Osteoblast (primary cell): ENCODE data around the gene HOXB6. TPM values are rescaled to one million over a fixed set of nuclear protein-coding genes. Genes with fewer than 3 reads are reported as not detected.

Experiments used
- DNase-seq: peaks from one replicate; pipeline ENCODE4 v3.0.0; 2011; ENCODE audit warnings: low spot score, mixed read lengths; ENCODE audit not compliant: insufficient read length; ENCODE audit errors: missing footprints
- H2AFZ ChIP-seq: 2 replicates; pipeline ENCODE4 v1.6.0; 2011; ENCODE audit warnings: mild to moderate bottlenecking, low read length
- H3K27ac ChIP-seq: 2 replicates; pipeline ENCODE4 v1.5.1; 2011; ENCODE audit warnings: mild to moderate bottlenecking, low read depth, low read length, moderate library complexity
- H3K27me3 ChIP-seq: 2 replicates; pipeline ENCODE4 v1.6.0; 2012; ENCODE audit warnings: mild to moderate bottlenecking, control low read depth, inconsistent platforms, low read length, moderate library complexity; ENCODE audit not compliant: insufficient read depth
- H3K36me3 ChIP-seq: 2 replicates; pipeline ENCODE4 v1.5.1; 2011; ENCODE audit warnings: mild to moderate bottlenecking, low read length, control low read depth, moderate library complexity; ENCODE audit not compliant: insufficient read depth
- H3K4me1 ChIP-seq: 2 replicates; pipeline ENCODE4 v1.5.1; 2011; ENCODE audit warnings: mild to moderate bottlenecking, low read length, control low read depth, moderate library complexity; ENCODE audit not compliant: insufficient read depth
- H3K4me2 ChIP-seq: 2 replicates; pipeline ENCODE4 v1.6.0; 2011; ENCODE audit warnings: mild to moderate bottlenecking, low read length; ENCODE audit not compliant: insufficient read depth
- H3K4me3 ChIP-seq: fragments of 200-600 bp; sonication (generic); 3 replicates; pipeline ENCODE4 v1.5.1; 2012; ENCODE audit warnings: mild to moderate bottlenecking, low read length, inconsistent platforms; ENCODE audit not compliant: insufficient read depth
- H3K79me2 ChIP-seq: 2 replicates; pipeline ENCODE4 v1.6.0; 2012; ENCODE audit warnings: mild to moderate bottlenecking, low read length, control low read depth, inconsistent platforms; ENCODE audit not compliant: insufficient read depth
- H3K9me3 ChIP-seq: 2 replicates; pipeline ENCODE4 v1.5.1; 2011; ENCODE audit warnings: low read depth, low read length, control low read depth
- H4K20me1 ChIP-seq: 2 replicates; pipeline ENCODE4 v1.6.0; 2012; ENCODE audit warnings: mild to moderate bottlenecking, low read length, control low read depth; ENCODE audit not compliant: insufficient read depth
- total RNA-seq: library from RNA; depleted of rRNA; stranded (reverse); fragments of >200 nt; gene quantifications from 2 replicates; pipeline ENCODE4 v1.2.3, GENCODE V29; 2012
- TF ChIP-seq, protein P1 (sequence below): IDR thresholded peaks from 2 replicates; pipeline ENCODE4 v1.5.1; 2011; ENCODE audit warnings: mild to moderate bottlenecking, low read depth, low read length, moderate library complexity; ENCODE audit errors: extremely low read depth

HOXB6 gene
- total RNA-seq, 1 donor, result 0.72 TPM

DNA sequence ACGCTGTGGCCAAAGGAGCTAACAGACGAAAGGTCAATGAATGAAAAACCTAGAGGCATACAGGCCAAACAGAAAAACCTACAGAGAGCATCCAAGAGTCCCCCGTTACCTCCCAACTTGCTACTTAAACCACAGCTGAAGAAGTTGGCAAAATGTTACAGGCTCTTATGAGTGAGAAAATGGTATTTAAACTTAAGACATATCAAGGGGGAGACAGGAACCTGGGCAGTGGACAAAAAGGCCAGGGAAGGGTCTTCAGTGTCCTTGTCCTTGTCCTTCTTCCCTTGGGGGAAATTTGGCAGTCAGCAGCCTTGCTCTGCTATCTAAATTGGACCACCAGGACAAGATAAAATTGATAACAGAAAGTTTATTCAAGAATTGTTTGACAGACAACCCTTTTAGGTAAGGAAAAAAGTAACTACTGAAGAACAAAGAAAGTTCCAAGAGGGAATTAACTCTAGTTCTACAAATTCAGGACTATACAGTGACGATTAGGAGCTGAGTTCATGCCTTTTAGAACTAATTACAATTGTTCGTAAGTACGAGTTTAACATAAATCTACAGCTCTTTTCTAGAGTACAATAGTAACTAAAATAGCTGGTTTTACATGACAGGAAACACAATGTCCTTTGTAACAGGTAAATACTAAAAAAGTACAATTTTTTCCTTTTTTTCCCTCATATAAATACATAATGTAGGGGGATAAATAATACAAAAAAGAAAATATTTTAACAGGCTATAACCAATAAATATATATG lies 56.1 kb downstream of the HOXB6 start:
- Histone ChIP-seq H3K9me3 (no peaks in the 10 kb centered on the region), H2AFZ (no peak overlapping the region), H3K4me2 (no peak overlapping the region), H3K4me3 (no peak overlapping the region), H3K36me3 (no peaks in the 10 kb centered on the region), H3K27ac (no peak overlapping the region), H3K27me3 (peaks cover 81% of the 10 kb centered on the region), H3K4me1 (no peaks in the 10 kb centered on the region), H4K20me1 (no peaks in the 10 kb centered on the region), H3K79me2 (no peaks in the 10 kb centered on the region)
- no peak for DNase-seq
- TF ChIP-seq, protein P1, sequence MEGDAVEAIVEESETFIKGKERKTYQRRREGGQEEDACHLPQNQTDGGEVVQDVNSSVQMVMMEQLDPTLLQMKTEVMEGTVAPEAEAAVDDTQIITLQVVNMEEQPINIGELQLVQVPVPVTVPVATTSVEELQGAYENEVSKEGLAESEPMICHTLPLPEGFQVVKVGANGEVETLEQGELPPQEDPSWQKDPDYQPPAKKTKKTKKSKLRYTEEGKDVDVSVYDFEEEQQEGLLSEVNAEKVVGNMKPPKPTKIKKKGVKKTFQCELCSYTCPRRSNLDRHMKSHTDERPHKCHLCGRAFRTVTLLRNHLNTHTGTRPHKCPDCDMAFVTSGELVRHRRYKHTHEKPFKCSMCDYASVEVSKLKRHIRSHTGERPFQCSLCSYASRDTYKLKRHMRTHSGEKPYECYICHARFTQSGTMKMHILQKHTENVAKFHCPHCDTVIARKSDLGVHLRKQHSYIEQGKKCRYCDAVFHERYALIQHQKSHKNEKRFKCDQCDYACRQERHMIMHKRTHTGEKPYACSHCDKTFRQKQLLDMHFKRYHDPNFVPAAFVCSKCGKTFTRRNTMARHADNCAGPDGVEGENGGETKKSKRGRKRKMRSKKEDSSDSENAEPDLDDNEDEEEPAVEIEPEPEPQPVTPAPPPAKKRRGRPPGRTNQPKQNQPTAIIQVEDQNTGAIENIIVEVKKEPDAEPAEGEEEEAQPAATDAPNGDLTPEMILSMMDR, result no peak

DNA sequence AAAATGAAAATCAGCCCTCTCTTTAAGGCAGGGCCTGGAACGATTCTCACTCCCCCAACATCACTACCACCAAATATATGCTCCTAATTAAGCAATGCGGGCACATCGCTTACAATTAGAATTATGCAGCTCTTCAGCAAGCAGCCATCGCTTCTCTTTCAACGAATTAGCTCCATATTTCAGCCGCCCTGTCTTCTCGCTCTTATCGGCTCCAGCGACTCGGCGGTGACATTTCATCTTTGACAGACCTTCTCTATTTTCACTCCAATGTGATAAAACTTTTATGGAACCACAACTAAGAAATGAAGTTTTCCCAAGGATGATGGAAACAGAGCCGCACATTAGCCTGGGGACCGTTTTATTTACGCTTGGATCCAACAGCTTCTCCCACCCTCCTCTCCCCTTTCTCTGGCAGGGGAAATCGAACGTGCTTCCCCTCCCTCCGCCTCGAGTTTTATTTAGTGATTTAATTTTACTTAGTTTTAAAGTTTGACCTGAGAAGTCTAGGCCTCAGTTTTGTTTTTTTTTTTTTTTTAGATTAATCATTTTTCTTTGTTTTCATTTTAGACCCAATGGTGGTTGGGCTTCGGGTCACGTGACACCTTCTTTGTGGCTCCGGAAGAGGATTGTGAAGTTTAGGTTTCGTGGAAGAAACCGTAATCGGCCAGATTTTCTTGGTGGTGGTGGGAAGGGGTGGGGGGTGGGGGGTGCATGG lies 56.8 kb downstream of the HOXB6 start:
- peak overlapping the region; percentile 45 for H3K4me2 ChIP-seq
- no peak overlapping the region for H2AFZ ChIP-seq
- no peaks in the 10 kb centered on the region for H3K4me1 ChIP-seq
- no peak overlapping the region for H3K4me3 ChIP-seq
- H3K79me2 ChIP-seq, result no peaks in the 10 kb centered on the region
- H4K20me1 ChIP-seq, result no peaks in the 10 kb centered on the region
- no peak for DNase-seq
- H3K9me3 ChIP-seq, result no peaks in the 10 kb centered on the region
- H3K27ac ChIP-seq, result no peak overlapping the region
- no peaks in the 10 kb centered on the region for H3K36me3 ChIP-seq
- TF ChIP-seq, protein P1, result no peak
- H3K27me3 ChIP-seq, result peaks cover 79% of the 10 kb centered on the region

DNA sequence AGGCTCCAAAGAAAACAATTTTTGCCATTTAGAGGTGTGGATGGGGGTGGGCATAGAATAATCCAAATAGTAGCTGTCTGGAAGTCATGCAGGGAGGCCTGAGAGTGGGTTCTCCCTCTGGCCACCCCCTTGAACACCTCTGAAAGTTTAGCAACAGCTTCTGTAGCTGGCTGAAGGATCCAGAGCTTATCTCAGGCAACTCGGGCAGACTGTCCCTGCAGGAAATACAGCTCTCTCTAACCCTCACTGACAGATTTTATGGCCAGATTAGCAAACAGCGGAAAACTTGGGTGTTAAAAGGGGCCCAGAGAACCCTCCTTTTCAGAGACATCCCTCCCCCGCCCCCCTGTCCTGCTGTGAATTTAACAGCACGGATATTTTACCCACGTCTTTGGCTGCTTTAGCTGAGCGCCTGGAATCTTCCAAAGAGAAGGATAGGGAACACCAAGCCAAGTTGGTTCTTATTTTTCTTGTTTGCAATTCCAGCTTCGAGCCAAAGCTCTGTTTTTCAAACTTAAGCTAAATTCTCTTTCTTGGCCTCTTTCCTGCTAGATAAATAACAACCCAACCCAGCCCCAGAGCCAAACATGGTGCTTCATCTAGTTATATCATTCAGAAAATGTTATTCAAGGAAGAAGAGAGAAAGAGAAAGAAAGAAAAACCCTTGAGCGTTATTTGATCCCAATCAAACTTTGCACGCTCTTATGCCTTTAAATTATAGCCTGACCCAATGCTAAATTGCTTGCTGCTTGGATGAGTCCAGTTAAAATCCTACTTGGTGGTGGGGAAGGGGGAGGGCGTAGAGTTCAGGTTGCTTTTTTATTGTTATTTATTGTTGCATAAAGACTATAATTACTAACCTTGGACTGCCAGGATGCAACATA lies 57.6 kb downstream of the HOXB6 start:
- peak overlapping the region; percentile 45 for H3K4me2 ChIP-seq
- no peaks in the 10 kb centered on the region for H3K4me1 ChIP-seq
- no peak overlapping the region for H3K27ac ChIP-seq
- no peaks in the 10 kb centered on the region for H3K9me3 ChIP-seq
- H3K4me3 ChIP-seq, result peak overlapping the region; percentile 1
- no peak for DNase-seq
- no peaks in the 10 kb centered on the region for H3K36me3 ChIP-seq
- H3K27me3 ChIP-seq, result peaks cover 81% of the 10 kb centered on the region
- TF ChIP-seq, protein P1, result no peak
- no peaks in the 10 kb centered on the region for H4K20me1 ChIP-seq
- no peak overlapping the region for H2AFZ ChIP-seq
- H3K79me2 ChIP-seq, result peaks cover 3% of the 10 kb centered on the region
